Measurements from ENCODE around the gene ANKRD29. TPM values are rescaled to one million over a fixed set of nuclear protein-coding genes. Genes with fewer than 3 reads are reported as not detected.
"Not testable (repeated sequence)": the region's sequence is repeated elsewhere in the genome, so short reads cannot be mapped to it uniquely, and the experiment has no call there.

ANKRD29 gene
- polyA plus RNA-seq, 1 of the 3 experiments (the other 2 are of a cell fraction) = 8.2 TPM

- Histone ChIP-seq H3K36me3 (replicated peaks in 1 of 2; ENCODE audit: control insufficient read depth in 1 of 2, insufficient read depth in 2 of 2, low read length in 1 of 2) (no peaks in the 10 kb centered on the region), H3K4me2 (no peak overlapping the region), H3K79me2 (ENCODE audit: insufficient read depth) (peaks cover 53% of the 10 kb centered on the region; the same call in 1 of the 2 replicates), H3K4me1 (ENCODE audit: control insufficient read depth in 1 of 2, insufficient read depth in 2 of 2, low read depth in 1 of 2, low read length in 1 of 2) (peaks cover 0 to 12% of the 10 kb centered on the region in 2 experiments; a peak in 3 of 4 replicates), H3K9me3 (no peaks in the 10 kb centered on the region), H2AFZ (ENCODE audit: low read depth) (no peak overlapping the region), H3K27ac (ENCODE audit: low read depth in 2 of 2, low read length in 1 of 2) (no peak overlapping the region), H3K9ac (no peak overlapping the region), H3K27me3 (ENCODE audit: insufficient read depth) (no peaks in the 10 kb centered on the region), H3K4me3 (ENCODE audit: low read depth in 2 of 2, low read length in 1 of 2) (no peak overlapping the region), H3K9me2 (no peaks in the 10 kb centered on the region), H4K20me1 (ENCODE audit: insufficient read depth) (peaks cover 11% of the 10 kb centered on the region; the same call in 1 of the 2 replicates), H3F3A (replicated peaks; ENCODE audit: insufficient read depth) (no peaks in the 10 kb centered on the region)
- no peak for DNase-seq
- 95% methylated on average over 4 of the region's 6 CpGs for WGBS (ENCODE audit: low lambda C conversion rate)
- ChIA-PET CTCF (interaction anchor here (2.9 kb wide), 1 partner anchor 63 kb away, joined by 11 read pairs; no protein-coding TSS in a partner anchor), POLR2A (no interaction called here)
- TF ChIP-seq ELF1 (IDR thresholded peaks at IDR 0.05) (no peak), USF2 (IDR thresholded peaks at IDR 0.05; ENCODE audit: borderline replicate concordance, low read depth, low read length) (no peak), NRF1 (IDR thresholded peaks at IDR 0.05; ENCODE audit: low read depth, low read length) (no peak), FOSL2 (IDR thresholded peaks at IDR 0.05; ENCODE audit: borderline replicate concordance, low read depth) (no peak), RXRA (IDR thresholded peaks at IDR 0.05; ENCODE audit: borderline replicate concordance, low read depth) (no peak), SIN3A (IDR thresholded peaks at IDR 0.05; ENCODE audit: borderline replicate concordance, low read depth, low read length) (no peak)
These were observed 84.5 kb downstream of the ANKRD29 start for GRCh38 chr18:23578067-23578701.

- Histone ChIP-seq H3K4me1 (ENCODE audit: control insufficient read depth in 1 of 2, insufficient read depth in 2 of 2, low read depth in 1 of 2, low read length in 1 of 2) (peaks cover 0 to 12% of the 10 kb centered on the region in 2 experiments; a peak in 3 of 4 replicates), H3K79me2 (ENCODE audit: insufficient read depth) (peaks cover 49% of the 10 kb centered on the region; the same call in 1 of the 2 replicates), H4K20me1 (ENCODE audit: insufficient read depth) (peaks cover 11% of the 10 kb centered on the region; the same call in 1 of the 2 replicates)
- H3K27ac ChIP-seq (ENCODE audit: low read depth in 2 of 2, low read length in 1 of 2); CTCF ChIA-PET; H3K4me3 ChIP-seq (ENCODE audit: low read depth in 2 of 2, low read length in 1 of 2); DNase-seq; H3K36me3 ChIP-seq (replicated peaks in 1 of 2; ENCODE audit: control insufficient read depth in 1 of 2, insufficient read depth in 2 of 2, low read length in 1 of 2); H3K9ac ChIP-seq; H3K27me3 ChIP-seq (ENCODE audit: insufficient read depth); H3K9me3 ChIP-seq; H3K9me2 ChIP-seq; H3K4me2 ChIP-seq; POLR2A ChIA-PET; H2AFZ ChIP-seq (ENCODE audit: low read depth); H3F3A ChIP-seq (replicated peaks; ENCODE audit: insufficient read depth): not testable (repeated sequence)
- 96% methylated on average over 10 of the region's 24 CpGs for WGBS (ENCODE audit: low lambda C conversion rate)
These were observed 85.2 kb downstream of the ANKRD29 start for GRCh38 chr18:23577521-23577920.

- POLR2A ChIA-PET = no interaction called here
- DNase-seq = no peak
- Histone ChIP-seq H3F3A (replicated peaks; ENCODE audit: insufficient read depth) (no peaks in the 10 kb centered on the region), H3K4me2 (no peak overlapping the region), H4K20me1 (ENCODE audit: insufficient read depth) (peaks cover 6% of the 10 kb centered on the region; the same call in 1 of the 2 replicates), H3K9ac (no peak overlapping the region), H3K4me1 (ENCODE audit: control insufficient read depth in 1 of 2, insufficient read depth in 2 of 2, low read depth in 1 of 2, low read length in 1 of 2) (peaks cover 0 to 12% of the 10 kb centered on the region in 2 experiments; a peak in 3 of 4 replicates), H2AFZ (ENCODE audit: low read depth) (no peak overlapping the region), H3K27me3 (ENCODE audit: insufficient read depth) (no peaks in the 10 kb centered on the region), H3K36me3 (replicated peaks in 1 of 2; ENCODE audit: control insufficient read depth in 1 of 2, insufficient read depth in 2 of 2, low read length in 1 of 2) (peaks cover 0 to 4% of the 10 kb centered on the region in 2 experiments), H3K4me3 (ENCODE audit: low read depth in 2 of 2, low read length in 1 of 2) (no peak overlapping the region; a peak in 1 of 4 replicates), H3K9me3 (no peaks in the 10 kb centered on the region), H3K79me2 (ENCODE audit: insufficient read depth) (peaks cover 34% of the 10 kb centered on the region; the same call in 1 of the 2 replicates), H3K9me2 (no peaks in the 10 kb centered on the region), H3K27ac (ENCODE audit: low read depth in 2 of 2, low read length in 1 of 2) (peak overlapping the region in 1 of 2 experiments; percentile 61; a peak in 2 of 4 replicates)
- CTCF ChIA-PET = interaction anchor here (0.6 to 1.6 kb wide), 4 partner anchors 10 to 127 kb away, joined by 3 read pairs; no protein-coding TSS in a partner anchor
- WGBS (ENCODE audit: low lambda C conversion rate) = 96% methylated on average over 7 of the region's 7 CpGs
- TF ChIP-seq GABPA (IDR thresholded peaks at IDR 0.05; ENCODE audit: low read depth) = no peak
- TF ChIP-seq TEAD4 (IDR thresholded peaks at IDR 0.05; ENCODE audit: borderline replicate concordance, insufficient read depth) = no peak
- TF ChIP-seq NFIC (IDR thresholded peaks at IDR 0.05; ENCODE audit: borderline replicate concordance) = no peak
- TF ChIP-seq SIN3A (IDR thresholded peaks at IDR 0.05; ENCODE audit: borderline replicate concordance, low read depth, low read length) = no peak
- no peak for TF ChIP-seq YY1 (IDR thresholded peaks at IDR 0.05; ENCODE audit: low read depth)
- TF ChIP-seq ZBTB33 (IDR thresholded peaks at IDR 0.05; ENCODE audit: borderline replicate concordance, low read depth) = no peak
- TF ChIP-seq MAX (IDR thresholded peaks at IDR 0.05; ENCODE audit: low read depth) = no peak
- no peak for TF ChIP-seq MEF2A (IDR thresholded peaks at IDR 0.05; ENCODE audit: borderline replicate concordance, low read depth)
- TF ChIP-seq TCF12 (IDR thresholded peaks at IDR 0.05) = no peak
- TF ChIP-seq ELF1 (IDR thresholded peaks at IDR 0.05) = no peak
- no peak for TF ChIP-seq JUND (IDR thresholded peaks at IDR 0.05)
- no peak for TF ChIP-seq POLR2AphosphoS5 (IDR thresholded peaks at IDR 0.05; ENCODE audit: low read depth, low read length)
- no peak for TF ChIP-seq RAD21 (IDR thresholded peaks at IDR 0.05; ENCODE audit: low read length)
- TF ChIP-seq FOXJ3 (CRISPR knock-in tag; IDR thresholded peaks at IDR 0.05) = no peak
- no peak for TF ChIP-seq RCOR1 (IDR thresholded peaks at IDR 0.05; ENCODE audit: low read length)
These were observed 87.4 kb downstream of the ANKRD29 start for GRCh38 chr18:23575309-23575651.

All from SK-N-SH (cell line).